Epidermal melanocyte (primary cell): ENCODE measurements around the gene TMEM141.

Experiments used
- DNase-seq: peaks from one replicate; pipeline ENCODE4 v3.0.0; 2011; ENCODE audit warnings: low spot score; ENCODE audit not compliant: insufficient read length

TMEM141 gene

DNA sequence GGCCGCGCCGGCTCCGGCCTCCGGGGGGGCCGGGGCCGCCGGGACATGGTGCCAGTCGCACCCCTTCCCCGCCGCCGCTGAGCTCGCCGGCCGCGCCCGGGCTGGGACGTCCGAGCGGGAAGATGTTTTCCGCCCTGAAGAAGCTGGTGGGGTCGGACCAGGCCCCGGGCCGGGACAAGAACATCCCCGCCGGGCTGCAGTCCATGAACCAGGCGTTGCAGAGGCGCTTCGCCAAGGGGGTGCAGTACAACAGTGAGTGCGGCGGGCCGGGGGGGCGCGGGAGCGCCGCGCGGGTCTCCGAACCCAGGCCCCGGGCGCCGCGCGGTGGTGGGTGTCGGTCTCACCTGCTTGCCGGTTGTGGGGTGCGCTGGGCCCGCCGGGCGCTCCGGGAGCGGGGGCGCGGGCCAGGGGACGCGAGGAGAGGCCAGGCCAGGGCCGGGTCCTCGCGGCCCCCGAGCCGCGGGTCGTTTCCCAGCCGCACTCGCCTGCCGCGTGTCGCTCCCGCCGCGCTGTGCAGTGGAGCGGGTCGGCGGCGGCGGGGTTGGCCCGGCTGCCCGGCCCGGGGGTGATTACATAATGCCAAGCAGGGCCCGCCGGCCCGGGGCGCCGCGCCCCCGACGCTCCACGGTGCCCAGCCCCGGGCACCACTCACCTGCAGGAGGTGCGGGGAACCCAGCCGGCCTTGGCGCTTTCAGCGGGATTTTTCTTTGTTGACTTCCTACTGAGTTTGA lies 17.1 kb downstream of the TMEM141 start:
- DNase-seq, result no peak

DNA sequence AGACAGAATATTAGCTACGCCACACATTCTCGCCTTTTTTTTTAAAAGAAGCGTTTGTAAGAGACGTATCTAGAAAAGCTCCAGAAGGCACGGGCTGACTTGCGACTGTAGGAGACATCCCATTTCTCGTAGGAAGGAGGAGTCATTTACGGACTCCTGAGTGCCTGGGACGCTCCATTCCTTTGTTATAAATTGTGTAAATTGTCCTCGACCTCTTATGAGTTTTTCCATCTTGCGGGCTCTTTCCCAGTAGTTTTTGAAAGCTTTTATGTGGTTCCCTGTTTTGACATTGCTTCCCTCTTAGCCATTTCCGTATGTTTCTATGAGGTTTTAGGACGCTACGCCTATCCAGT lies 17.6 kb downstream of the TMEM141 start:
- no peak for DNase-seq

DNA sequence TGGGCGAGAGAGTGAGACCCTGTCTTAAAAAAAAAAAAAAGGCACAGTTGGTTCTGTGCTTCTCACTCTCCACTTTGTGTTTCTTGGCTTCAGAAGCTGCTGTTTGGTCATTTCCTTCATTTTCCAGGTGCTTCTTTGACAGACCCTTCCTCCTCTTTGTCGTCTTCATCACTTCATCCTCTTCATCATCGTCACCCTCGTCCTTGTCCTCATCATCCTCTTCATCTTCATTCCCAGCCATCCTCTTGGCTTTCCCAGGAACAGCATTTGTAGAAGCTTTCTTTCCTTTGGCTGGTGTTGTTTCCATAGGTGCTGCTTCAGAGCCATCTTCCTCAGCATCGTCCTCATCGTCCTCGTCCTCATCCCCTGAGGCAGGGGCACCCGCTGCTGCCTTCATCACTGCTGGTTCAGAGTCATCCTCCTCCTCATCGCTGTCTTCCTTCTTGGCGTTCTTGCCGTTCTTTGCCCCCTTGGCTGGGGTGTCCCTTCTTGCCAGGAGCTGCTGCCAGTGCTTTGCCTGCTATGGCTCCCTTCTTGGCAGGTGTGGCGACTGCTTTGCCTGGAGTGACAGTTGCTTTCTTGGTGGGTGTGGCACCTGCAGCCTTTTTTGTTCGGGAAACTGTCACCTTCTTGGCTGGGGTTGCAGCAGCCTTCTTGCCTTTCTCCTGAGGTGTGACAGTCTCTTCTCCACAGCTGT lies 23.7 kb downstream of the TMEM141 start:
- no peak for DNase-seq

DNA sequence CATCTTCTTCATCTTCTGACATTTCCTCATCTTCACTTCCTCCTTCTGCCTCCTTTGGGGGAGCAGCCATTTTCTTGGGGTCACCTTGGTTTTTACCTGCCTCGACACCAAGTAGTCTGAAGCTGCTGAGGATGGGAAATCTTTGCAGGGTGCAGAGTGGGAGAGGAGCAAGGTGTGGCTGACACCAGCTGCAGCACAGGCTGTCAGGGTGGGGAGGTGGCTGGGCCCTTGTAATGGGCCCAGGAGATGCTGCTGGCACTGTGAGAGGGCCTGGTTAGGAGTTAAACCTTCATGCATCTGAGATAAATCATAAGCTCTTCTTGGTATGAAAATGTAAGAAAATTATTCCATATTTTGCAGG lies 24.3 kb downstream of the TMEM141 start:
- no peak for DNase-seq

DNA sequence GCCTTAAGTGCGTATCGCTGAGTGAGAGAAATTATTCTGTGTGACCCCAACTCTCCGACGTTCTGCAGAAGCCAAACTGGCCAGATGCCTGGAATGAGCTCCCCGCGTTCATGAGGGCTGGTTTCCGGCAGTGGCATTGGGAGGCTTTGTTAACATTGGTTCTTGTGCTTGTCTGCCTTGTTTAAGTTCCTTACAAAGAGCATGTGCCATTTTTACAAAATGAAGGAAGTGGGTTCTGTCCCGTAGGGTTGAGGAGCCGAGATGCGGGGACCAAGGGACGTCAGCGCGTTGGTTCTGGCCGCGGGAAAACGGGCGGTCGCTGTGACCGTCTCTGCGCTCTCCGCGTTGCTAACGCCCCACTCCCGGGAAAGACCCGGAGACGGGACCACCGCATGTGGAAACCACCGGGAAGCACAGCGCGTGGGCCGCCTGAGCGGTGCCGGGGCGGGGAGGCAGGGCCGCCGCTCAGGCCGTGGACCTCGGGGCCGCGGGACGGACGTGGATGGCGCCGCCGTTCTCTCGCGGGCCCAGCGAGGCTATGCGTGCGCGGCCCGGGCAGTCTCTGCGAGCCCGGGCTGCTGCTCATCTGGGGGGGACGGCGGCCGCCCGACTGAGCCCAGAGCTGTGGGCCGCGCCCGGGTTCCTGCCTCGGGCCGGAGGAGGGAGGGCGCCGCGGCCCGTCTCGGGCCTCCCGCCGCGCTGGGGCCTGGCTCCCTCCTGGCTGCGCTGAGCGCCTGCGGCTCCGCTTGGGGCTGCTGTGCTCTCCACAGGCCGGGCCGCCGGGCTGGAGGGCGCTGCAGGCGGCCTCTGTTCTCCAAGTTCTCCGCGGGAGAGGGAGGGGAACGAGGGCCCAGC lies 30.1 kb downstream of the TMEM141 start:
- no peak for DNase-seq

DNA sequence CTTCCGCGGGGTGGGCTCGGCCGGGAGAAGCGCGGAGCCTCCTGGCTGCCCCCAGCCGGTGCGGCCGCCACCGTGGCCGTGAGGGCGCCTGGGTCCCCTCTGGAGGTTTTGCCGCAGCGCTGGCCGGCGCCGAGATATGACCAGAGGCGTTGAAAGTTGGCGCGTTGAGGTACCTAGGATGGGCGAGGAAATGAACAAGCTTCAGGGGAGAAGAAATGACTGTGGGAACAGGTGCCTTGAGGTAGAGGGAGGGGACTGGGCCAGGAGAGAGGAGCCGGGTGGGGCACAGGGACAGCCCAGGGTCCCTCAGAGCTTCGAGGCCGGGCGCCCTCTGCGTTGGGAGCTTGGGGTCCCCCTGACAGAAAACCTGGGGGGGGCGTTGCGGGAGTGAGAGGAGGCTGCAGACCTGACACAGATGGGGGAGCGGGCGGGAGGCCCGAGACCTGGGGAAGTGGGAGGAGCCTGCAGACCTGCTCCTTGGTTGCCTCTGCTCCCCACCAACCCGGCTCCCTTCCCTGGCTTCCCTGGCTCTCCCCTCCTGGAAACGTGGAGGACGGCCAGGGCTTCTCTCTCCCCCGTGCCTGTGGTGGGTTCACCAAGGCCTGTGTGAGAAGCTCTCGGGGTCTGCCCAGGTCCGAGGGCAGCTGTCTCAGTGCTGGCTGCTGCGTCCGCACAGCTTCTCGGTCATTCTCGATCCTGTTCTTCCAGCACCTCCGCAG lies 30.8 kb downstream of the TMEM141 start:
- DNase-seq, result no peak

DNA sequence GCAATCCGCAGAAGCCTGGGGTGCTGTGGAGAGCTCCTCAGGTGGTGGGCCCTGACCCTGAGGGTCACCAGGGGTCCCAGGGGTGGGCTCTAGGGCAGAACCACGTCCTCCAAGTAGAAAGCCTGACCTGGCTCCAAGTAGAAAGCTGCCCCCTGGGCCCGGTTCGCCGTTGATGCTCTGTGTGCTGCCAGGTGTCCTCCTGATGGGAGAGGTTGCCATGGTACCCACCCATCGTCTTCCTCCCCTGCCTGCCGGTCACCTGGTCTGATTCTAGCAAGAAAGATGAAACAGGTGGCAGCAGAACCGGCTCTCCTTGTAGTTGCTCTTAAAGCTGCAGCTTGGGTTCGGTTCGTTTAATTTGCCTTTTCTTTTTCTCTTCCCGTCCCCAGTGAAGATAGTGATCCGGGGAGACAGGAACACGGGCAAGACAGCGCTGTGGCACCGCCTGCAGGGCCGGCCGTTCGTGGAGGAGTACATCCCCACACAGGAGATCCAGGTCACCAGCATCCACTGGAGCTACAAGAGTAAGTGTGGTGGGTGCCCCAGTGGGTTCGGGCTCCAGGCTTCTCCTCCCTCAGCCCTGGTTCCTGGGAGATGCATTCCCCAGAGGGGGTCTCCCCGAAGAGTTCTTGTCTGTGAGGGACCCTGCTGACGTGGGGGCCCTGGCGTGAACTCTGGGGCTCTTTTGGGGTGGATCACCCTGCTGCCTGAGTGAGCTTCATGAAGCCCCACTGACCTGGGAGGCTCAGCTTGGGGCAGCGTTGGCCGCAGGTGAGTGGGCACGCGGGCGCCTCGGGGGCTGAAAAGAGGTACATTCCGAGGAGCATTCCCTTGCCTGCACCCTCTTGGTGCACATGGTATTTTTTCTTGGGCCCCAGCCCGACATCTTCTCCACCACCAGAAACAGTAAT lies 32.2 kb downstream of the TMEM141 start:
- no peak for DNase-seq

DNA sequence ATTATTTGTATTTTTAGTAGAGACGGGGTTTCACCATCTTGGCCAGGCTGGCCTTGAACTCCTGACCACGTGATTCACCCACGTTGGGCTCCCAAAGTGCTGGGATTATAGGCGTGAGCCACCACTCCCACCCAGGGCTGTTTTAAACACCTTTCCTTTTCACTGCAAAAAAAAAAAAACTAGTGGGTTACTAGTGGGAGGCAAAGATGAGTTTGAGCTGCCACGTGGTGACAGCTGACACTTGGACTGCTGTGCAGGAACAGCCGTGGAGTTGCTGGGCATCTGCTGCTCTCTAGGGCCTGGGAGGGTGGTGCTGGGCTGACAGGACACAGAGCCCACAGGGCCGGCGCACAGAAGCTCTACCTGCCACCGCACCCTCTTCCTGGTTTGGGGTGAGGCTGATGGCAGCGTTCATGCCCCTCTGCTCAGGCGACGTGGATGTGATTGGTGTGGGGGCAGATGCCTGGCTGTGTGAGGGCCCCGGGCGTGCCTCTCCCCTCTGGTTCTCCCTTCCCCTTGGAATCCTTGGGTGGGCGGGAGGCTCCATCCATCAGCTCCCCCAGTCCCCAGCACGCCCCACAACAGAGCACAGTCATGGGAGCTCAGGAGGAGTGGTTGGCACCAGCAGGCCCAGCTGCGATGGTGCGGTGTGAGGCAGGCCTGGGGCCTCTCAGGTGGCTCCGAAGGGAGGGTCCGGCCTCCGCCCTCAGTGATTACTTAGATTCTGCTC lies 33.5 kb downstream of the TMEM141 start:
- no peak for DNase-seq

DNA sequence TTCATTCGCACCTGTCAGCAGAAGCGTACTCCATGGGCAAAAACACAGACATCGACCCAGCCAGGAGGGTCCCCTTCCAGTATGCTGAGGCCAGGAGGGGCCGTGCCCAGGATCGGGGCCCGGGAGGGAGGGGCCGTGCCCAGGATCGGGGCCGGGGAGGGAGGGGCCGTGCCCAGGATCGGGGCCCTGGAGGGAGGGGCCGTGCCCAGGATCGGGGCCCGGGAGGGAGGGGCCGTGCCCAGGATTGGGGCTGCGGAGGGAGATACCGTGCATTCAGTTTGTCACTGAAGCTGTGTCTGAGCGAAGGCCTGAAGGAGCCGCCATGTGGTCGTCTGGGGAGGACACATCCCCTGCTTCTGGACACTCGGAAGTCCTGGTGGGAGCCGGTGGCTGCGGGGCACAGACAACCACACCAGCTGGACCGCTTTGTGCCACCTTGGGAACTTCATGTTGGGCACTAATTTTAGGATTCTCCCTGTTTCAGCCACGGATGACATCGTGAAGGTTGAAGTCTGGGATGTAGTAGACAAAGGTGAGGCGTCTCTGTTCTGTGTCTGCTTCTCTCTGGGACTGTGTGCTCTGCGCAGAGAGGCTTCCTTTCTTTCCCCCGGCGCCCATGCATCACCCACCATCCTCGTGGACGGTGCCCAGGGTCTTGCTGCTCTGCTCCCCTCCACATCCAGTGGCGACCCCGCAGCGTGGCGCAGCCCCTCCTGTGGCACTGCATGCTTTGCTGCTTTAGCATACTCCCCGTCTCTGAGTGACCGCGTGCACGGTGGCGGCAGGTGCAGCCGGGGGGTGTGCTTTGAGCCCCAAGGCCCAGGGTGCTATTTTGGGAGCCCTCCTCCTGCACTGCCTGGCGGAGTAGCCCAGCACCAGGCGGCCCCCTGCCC lies 34.4 kb downstream of the TMEM141 start:
- DNase-seq, result no peak

DNA sequence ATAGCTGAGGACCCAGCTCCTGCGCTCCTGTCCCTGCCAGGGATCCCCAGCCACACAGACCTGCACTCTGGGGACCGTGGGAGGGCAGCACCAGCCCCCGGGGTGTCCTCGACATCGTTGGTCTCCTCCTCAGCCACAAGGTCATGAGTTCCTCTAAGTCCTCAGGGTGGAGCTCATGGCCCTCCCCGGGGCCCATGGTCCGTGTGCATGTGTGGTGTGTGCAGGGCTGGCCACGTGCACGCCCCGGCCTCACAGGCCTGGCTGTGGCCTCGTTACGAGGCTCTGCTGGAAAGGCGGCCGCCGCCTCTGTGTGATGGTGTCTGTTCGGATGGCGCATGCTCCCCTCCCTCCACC lies 35.0 kb downstream of the TMEM141 start:
- no peak for DNase-seq

DNA sequence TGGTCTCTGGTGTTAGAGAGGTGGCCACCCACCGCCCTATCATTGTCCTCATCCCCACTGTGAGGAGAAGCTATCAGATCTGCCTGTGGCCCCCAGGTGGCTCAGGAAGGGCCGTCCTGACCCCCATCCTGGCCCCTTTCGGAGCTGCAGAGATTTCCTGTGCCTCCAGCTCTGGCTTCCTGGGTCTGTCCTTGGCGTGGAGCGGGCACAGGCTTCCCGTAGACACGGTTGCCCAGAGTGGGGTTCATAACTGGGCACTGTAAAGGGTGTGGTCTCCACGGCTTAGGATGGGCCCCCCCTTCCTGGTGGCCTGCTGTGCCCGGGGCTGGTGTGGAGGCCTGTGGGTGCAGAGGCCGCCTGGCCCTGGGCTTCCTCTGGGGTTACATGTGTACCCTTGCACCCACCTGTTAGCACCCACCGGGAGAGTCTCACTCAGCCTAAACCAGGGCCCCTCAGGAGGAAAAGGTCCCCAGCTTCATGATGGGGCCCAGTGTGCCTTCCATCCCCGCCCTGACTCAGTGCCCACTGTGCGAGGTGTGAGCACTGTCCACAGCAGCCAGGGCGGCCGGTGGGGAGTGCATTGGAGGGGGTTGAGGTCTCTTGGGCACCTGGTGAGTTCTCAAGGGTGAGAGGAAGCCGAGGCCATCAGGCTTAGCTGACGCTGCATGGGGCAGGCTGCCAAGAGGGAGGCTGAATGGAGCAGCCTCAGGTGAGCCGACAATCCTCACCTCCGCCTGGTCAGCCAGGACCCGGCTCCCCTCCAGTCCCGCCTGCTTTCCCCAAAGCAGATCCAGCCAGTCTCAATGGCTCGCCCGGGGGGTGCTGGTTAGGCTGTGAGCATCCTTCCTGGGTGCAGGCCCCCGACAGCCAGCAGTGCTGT lies 35.8 kb downstream of the TMEM141 start:
- DNase-seq, result no peak

DNA sequence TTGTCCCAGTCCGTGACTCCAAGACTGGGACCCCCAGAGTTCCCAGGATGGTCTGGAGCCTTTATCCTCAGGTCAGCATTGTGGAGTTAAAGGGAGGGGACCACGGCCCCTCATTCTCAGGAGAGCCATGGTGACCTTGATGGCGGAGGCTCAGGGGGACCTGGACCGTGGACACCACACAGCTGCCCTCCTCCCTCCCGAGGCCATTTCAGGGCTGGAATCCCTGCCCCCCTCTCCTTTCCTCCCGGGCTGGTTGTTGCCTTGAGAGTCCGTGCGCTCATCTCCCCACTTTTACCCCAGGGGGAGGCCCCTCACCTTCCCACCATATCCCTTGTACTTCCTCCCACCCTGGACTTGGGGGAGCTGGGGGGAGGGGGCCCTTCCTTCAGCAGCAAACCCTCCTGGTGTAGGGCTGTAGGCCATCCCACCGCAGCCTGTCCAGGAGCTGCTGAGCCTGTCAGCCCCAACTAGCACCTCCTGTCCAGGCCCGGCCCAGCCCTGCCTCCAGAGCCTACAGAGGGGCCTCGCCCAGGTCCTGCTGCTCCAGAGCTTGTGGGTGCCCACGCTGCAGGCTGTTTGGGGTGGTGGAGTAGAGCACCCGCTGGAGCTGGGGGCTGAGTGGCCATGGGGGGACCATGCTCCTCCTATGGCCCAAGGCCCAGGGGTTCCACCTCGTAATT lies 36.8 kb downstream of the TMEM141 start:
- DNase-seq, result no peak

DNA sequence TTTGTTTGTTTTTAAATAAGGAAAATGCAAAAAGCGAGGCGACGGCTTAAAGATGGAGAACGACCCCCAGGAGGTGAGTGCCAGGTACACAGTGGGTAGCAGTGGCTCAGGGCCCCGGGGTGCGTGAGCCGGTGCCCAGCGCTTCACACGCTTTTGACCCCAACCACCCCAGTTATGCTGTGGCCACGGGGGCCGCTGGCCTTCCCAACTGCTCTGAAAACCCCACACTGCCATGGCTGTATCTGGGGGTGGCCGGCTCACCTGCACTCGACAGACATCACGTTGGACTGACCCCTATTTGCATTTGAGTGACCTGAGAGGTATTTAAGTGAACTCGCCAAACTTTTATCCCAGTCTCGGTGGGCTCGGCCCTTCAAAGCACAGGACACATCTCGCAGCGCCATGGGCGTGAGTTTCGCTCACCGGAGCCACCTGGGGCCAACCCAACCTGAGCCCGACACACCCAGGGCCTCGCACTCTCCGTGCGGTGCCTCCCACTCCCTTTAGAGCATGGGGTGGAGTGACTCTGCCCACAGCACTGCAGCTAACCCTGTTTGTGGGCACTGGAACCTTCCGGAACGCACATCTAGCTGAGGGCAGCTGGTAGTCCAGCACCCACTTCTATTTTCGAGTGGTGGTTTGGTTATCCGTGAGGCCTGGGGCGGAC lies 37.5 kb downstream of the TMEM141 start:
- no peak for DNase-seq

DNA sequence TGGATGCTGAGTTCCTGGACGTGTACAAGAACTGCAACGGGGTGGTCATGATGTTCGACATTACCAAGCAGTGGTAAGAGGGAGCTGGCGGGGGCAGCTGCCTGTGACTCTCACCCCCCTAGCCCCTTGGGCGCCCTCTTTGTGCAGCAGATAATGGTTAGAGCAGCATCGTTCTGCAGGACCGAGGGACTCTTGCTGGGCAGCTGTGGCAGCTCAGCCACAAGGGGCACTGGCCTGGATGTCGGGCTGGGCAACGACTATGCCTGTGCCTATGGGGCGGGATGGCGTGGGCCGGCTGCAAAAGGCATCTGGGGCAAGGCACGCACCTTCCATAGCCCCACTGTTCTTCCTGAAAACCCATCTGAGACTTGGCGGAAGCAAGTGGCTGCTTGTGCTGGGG lies 38.3 kb downstream of the TMEM141 start:
- no peak for DNase-seq

DNA sequence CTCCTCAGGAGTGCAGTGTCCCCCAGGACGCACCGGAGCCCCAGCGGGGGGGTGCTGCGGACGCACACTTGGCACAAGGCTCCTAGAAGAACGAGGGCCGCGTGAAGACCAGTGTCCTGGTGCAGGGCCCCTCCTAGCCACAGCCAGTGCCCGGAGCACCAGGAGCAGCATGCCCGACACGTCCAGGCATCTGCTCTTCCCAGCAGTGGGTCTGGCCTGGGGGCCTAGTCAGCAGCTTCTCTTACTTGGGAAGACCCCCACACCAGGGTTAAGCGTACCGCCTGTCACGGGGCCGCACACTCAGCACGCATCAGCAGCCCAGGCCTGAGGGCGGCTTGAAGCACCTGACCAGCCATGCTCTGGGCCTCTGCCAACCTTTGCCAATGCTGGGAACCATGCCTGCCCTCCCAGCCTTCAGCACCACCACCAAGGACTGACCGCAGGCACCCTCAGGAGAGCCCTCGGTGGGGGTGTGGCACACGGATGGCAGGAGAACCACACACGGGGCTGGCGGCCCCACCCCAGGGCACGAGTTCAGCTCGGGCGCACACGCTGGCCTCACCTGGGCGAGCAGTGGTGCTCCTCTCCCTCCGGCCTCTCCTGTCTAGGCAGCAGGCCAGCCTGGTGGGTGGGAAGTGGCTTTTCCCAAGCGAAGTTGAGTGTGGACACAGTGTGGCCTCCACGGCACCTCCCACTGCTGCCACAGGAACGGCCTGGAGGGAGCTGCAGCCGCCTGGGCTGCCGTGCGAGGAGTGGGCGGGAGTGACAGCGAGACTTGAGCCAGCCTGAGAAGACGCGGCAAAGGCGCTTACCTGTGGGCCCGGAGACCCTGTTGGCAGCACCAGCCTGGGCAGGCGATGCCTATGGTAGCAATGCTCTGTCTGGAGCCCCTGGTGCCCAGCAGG lies 39.1 kb downstream of the TMEM141 start:
- DNase-seq, result no peak
